GM12878 (cell line): ENCODE measurements around the gene COL9A3.

Experiments used
- CTCF ChIP-seq, 3 experiments: IDR thresholded peaks in 2 of 3; conservative IDR thresholded peaks in 1 of 3; 2 replicates each; pipeline ENCODE4 v1.5.1; 2011; ENCODE audit warnings: low read depth in 3 of 3, low read length in 3 of 3, mild to moderate bottlenecking in 3 of 3, control low read depth in 2 of 3, moderate library complexity in 2 of 3, inconsistent platforms in 1 of 3, mixed read lengths in 1 of 3; ENCODE audit not compliant: control insufficient read depth in 2 of 3, insufficient read depth in 1 of 3; ENCODE audit errors: extremely low read depth in 1 of 3
- EP300 ChIP-seq, 2 experiments: fragments of 150-350 bp in 1 of 2; IDR thresholded peaks; 2 replicates each; pipeline ENCODE4 v1.6.1; 2011 to 2012; ENCODE audit warnings: low read depth in 2 of 2, low read length in 2 of 2, borderline replicate concordance in 1 of 2, improper control_type of control experiment in 1 of 2, inconsistent platforms in 1 of 2; ENCODE audit not compliant: control insufficient read depth in 1 of 2
- EZH2 ChIP-seq: IDR thresholded peaks from 2 replicates; pipeline ENCODE4 v1.6.1; 2012; ENCODE audit warnings: low read depth, mild to moderate bottlenecking, control low read depth, inconsistent platforms, low read length, borderline replicate concordance; ENCODE audit not compliant: control insufficient read depth
- MYC ChIP-seq: IDR thresholded peaks from 2 replicates; pipeline ENCODE4 v1.6.1; 2011; ENCODE audit warnings: mild to moderate bottlenecking, low read length, moderate library complexity, inconsistent platforms; ENCODE audit not compliant: insufficient read depth, insufficient replicate concordance, insufficient read length, severe bottlenecking
- NR2F1 ChIP-seq: fragments of 450-650 bp; conservative IDR thresholded peaks from 2 replicates; pipeline ENCODE4 v1.6.1; 2017; ENCODE audit warnings: mild to moderate bottlenecking
- POLR2A ChIP-seq: IDR thresholded peaks from 2 replicates; pipeline ENCODE4 v1.6.1; 2011; ENCODE audit warnings: low read depth, mild to moderate bottlenecking, low read length
- SMAD1 ChIP-seq: fragments of 450-650 bp; IDR thresholded peaks from 2 replicates; pipeline ENCODE4 v1.6.1; 2018; ENCODE audit warnings: mild to moderate bottlenecking, low read depth; ENCODE audit not compliant: partially characterized antibody
- TAF1 ChIP-seq: IDR thresholded peaks from 2 replicates; pipeline ENCODE4 v1.6.1; 2011; ENCODE audit warnings: mild to moderate bottlenecking, low read depth, low read length, borderline replicate concordance

GRCh38 chr20:62878244-62879038, 61.6 kb downstream of the COL9A3 start:
- TF ChIP-seq TAF1, result no peak
- TF ChIP-seq POLR2A, result no peak
- no peak for TF ChIP-seq EP300 (IDR thresholded peaks at IDR 0.05; ENCODE audit: borderline replicate concordance in 1 of 2, control insufficient read depth in 1 of 2, low read depth in 2 of 2, low read length in 2 of 2)
- no peak for TF ChIP-seq MYC
- no peak for TF ChIP-seq CTCF (IDR thresholded peaks at IDR 0.05 in 2 of 3, conservative IDR thresholded peaks at IDR 0.05 in 1 of 3; ENCODE audit: control insufficient read depth in 2 of 3, extremely low read depth in 1 of 3, insufficient read depth in 1 of 3, low read depth in 3 of 3, low read length in 3 of 3)
- TF ChIP-seq NR2F1, result no peak
- no peak for TF ChIP-seq EZH2
- no peak for TF ChIP-seq SMAD1
